ENCODE measurements around the gene AGPAT3.
"Not testable (repeated sequence)": the region's sequence is repeated elsewhere in the genome, so short reads cannot be mapped to it uniquely, and the experiment has no call there.

AGPAT3 gene

DNA sequence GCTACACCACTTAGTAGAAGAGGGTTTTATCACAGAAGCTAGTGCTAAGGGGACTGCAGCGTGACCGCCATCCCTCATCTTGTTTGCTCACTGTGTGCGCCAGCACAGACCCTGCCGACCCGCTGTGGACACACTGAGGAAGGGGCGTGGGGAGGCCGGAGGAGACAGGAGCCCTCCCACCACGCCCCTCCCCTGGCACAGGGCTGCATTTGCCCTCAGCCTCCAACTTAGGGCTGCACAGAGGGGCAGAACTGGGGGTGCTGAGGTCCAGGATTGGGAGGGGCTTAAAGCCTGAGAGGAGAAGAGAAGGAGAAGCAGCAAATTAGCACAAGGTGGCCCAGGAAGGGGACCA is 38.4 kb upstream of the AGPAT3 start:
- FAIRE-seq (no peak), DNase-seq (ENCODE audit: insufficient read length, low spot score) (no peak)
- no peak for TF ChIP-seq POLR2A (IDR thresholded peaks at IDR 0.05; ENCODE audit: low read depth, low read length)

GRCh38 chr21:43827015-43827611 is 37.9 kb upstream of the AGPAT3 start:
- FAIRE-seq = no peak
- peak; percentile 77 for DNase-seq (ENCODE audit: insufficient read length, low spot score)
- 0 out of 2 replicates have a peak, but pooled peaks have one; percentile 34 for TF ChIP-seq POLR2A (IDR thresholded peaks at IDR 0.05; ENCODE audit: low read depth, low read length)

DNA sequence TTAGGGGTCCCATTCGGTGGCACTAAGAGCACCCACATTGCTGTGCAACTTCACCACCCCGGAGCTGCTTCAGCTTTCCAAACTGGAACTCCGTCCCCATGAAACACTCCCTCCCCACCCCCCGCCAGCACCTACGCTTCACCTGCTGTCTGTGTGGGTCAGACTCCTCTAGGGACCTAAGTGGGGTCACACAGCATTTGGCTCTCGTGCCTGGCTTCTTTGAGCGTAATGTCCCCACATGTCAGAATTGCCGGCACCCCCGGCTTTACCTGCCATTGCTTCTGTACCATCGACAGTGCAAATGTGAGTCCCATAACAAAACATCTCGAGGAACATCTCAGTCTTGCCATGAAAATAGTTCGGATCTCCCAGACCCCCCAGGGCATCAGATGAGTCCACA is 35.9 kb upstream of the AGPAT3 start:
- no peak for TF ChIP-seq POLR2A (IDR thresholded peaks at IDR 0.05; ENCODE audit: low read depth, low read length)
- FAIRE-seq (no peak), DNase-seq (ENCODE audit: insufficient read length, low spot score) (no peak)

GRCh38 chr21:43829575-43830119 is 35.4 kb upstream of the AGPAT3 start:
- no peak for TF ChIP-seq POLR2A (IDR thresholded peaks at IDR 0.05; ENCODE audit: low read depth, low read length)
- FAIRE-seq (no peak), DNase-seq (ENCODE audit: insufficient read length, low spot score) (no peak)

GRCh38 chr21:43832158-43832550 is 32.9 kb upstream of the AGPAT3 start:
- DNase-seq (ENCODE audit: insufficient read length, low spot score) (no peak), FAIRE-seq (no peak)
- TF ChIP-seq POLR2A (IDR thresholded peaks at IDR 0.05; ENCODE audit: low read depth, low read length) = no peak

DNA sequence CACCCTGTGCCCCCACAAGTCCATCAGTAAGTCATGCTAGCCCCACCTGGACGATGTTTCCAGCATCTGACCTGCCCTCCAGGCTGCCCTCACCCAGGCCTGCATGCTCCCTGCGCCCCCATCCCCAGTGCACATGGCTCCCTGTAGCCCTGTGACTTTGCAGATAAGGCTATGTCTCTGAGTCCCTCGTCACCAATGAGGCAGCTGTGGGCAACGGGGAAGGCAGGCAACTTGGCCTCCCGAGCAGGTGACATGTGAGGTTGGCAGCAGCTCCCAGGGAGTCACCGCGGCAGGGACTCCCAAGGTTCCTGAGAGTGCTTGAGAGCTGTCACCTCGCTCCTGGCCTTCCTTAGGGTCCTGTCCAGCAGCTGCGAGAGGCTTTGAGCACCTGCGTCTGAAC is 32.4 kb upstream of the AGPAT3 start:
- FAIRE-seq = no peak
- no peak for TF ChIP-seq POLR2A (IDR thresholded peaks at IDR 0.05; ENCODE audit: low read depth, low read length)
- no peak for DNase-seq (ENCODE audit: insufficient read length, low spot score)

DNA sequence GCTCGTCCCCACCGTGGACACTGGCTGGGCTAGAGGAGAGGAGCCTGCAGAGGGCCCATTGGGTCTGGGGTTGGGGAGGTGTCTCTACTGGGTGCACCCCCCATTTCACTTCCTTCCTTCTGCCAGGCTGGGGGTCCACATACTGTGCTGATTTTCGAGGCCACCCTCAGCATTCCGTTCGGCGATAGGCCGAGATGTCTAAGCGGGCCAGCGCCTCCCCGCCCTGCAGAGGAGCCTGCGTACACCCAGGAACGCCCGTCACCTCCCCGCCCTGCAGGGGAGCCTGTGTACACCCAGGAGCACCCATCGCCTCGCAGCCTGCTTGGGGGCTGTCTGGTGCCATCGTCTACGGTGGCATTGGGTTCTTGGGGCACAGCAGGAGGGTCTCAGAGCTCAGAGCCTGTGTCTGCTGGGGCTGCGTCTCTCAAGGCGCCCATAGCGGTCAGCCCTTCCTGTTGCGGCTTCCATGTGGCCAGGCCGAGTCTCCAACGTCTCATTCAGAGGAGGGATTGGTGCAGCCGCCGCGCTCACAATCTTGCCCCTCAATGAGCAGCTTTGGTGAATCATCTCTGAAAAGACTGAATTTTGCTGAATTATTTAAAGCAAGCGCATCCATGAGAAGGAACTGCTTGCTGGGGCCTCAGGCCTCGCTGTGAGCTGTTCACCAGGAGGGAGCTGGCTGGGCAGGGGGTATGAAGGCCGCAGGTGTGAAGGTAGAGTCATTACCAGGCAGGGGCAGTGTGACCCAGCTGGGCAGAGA is 30.7 kb upstream of the AGPAT3 start:
- FAIRE-seq = no peak
- TF ChIP-seq POLR2A (IDR thresholded peaks at IDR 0.05; ENCODE audit: low read depth, low read length) = no peak
- no peak for DNase-seq (ENCODE audit: insufficient read length, low spot score)

GRCh38 chr21:43835050-43835449 is 30.0 kb upstream of the AGPAT3 start:
- DNase-seq (ENCODE audit: insufficient read length, low spot score) (no peak), FAIRE-seq (no peak)
- no peak for TF ChIP-seq POLR2A (IDR thresholded peaks at IDR 0.05; ENCODE audit: low read depth, low read length)

DNA sequence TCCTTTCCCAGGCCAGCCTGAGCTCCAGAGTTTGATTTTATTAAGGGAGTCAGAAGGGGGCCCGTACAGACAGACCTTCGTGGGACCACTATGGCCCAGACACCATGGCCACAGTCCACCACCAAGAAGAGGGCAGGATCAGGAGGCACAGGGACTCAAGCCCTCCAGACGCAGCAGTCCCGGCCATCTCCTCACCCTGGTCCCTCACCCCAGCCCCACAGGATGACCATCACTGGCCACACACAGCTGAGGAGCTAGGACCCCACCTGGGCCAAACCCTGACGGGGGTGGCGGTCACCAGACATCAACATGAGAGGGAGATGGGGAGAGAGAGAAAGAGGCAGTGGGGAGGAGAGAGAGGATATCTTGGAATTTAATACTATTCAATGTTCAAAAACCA is 29.2 kb upstream of the AGPAT3 start:
- DNase-seq (ENCODE audit: insufficient read length, low spot score) (no peak), FAIRE-seq (no peak)
- no peak for TF ChIP-seq POLR2A (IDR thresholded peaks at IDR 0.05; ENCODE audit: low read depth, low read length)

DNA sequence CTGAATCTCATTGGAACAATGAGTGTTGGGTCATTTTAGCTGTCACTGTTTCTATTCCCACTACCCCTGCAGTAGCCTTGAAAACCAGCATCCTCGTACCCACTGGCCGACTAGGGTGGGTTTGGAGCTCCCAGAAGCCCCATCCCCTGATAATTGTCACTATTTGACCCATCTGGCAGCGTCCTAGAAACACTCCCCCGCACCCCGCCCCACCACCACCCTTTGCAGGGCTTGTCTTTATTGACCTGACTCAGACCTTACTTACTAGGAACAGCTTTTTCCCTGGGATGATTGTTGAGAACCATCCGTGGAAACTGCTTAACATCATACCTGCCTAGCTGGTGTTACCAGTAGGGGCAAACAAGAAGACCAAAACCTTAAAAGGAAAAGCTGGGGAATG is 28.4 kb upstream of the AGPAT3 start:
- FAIRE-seq (no peak), DNase-seq (ENCODE audit: insufficient read length, low spot score) (no peak)
- TF ChIP-seq POLR2A (IDR thresholded peaks at IDR 0.05; ENCODE audit: low read depth, low read length) = no peak

GRCh38 chr21:43840259-43840658 is 24.8 kb upstream of the AGPAT3 start:
- DNase-seq (ENCODE audit: insufficient read length, low spot score) (no peak), FAIRE-seq (no peak)
- TF ChIP-seq POLR2A (IDR thresholded peaks at IDR 0.05; ENCODE audit: low read depth, low read length) = no peak

DNA sequence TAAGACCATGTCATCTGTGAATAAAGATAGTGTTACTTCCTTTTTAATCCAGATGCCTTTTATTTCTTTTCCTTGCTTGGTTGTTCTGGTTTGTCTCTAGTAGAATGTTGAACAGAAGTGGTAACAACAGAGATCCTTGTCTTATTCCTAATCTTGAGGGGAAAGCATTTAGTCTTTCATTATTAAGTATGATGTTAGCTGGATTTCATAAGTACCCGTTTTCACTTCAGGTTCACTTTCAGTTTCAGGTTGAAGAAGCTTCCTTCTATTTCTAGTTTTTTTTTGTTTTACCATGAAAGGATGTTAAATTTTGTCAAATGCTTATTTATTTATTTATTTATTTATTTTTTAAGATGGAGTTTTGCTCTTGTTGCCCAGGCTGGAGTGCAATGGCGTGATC is 22.3 kb upstream of the AGPAT3 start:
- DNase-seq (ENCODE audit: insufficient read length, low spot score) (no peak), FAIRE-seq (no peak)
- no peak for TF ChIP-seq POLR2A (IDR thresholded peaks at IDR 0.05; ENCODE audit: low read depth, low read length)

GRCh38 chr21:43844906-43845305 is 20.1 kb upstream of the AGPAT3 start:
- FAIRE-seq = not testable (repeated sequence)

DNA sequence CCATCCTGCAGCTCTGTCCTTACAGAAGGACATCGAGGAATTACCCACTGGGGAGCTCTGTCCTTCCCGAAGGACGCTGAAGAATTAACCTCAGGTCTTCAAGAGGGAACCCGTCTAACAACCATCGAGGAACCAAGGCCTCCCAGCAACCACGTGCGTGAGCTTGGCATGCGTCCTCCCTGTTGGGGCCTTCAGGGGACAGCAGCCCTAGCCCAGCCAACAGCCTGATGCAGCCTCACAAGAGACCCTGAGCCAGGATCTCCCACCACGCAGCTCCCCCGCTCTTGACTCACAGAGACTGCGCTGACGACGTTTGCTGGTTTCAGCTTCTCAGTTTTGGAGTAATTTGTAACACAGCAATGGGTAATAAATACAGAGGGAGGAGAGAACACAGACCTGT is 19.6 kb upstream of the AGPAT3 start:
- FAIRE-seq = no peak
- no peak for DNase-seq (ENCODE audit: insufficient read length, low spot score)
- no peak for TF ChIP-seq POLR2A (IDR thresholded peaks at IDR 0.05; ENCODE audit: low read depth, low read length)

More at GRCh38 chr21:43844906-43845305, 20.1 kb upstream of the AGPAT3 start:
- not testable (repeated sequence) for DNase-seq (ENCODE audit: insufficient read length, low spot score)

- TF ChIP-seq POLR2A (IDR thresholded peaks at IDR 0.05; ENCODE audit: low read depth, low read length) = no peak
- FAIRE-seq = no peak
Observed at GRCh38 chr21:43846430-43846829, 18.6 kb upstream of the AGPAT3 start.

More at GRCh38 chr21:43846430-43846829, 18.6 kb upstream of the AGPAT3 start:
- DNase-seq (ENCODE audit: insufficient read length, low spot score) = no peak

Measured in H54 (cell line).